ENCODE results near the gene RREB1.

Gene RREB1

GRCh38 chr6:7189101-7189758 is 81.5 kb downstream of the RREB1 start:
- no peak for TF ChIP-seq CTCF (IDR thresholded peaks at IDR 0.05)

DNA sequence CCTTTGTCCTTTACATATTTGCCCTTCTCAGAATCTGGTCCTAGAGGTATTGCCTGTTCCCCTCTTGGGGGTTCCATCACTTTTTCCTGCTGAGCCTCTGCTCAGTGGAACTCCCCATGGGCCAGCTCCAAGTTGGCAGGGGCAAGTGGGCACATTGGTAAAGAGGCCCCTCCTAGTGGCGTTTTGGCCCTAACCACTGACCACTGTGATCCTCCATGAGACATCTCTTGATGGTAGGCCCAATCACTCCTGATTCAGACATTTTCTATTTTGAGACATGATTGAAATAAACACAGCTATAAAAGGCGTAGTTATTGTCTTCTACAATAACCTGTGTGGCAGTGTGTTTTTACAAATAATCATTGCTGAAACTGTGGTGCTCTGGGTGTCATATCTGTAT is 83.0 kb downstream of the RREB1 start:
- TF ChIP-seq CTCF (IDR thresholded peaks at IDR 0.05): no peak

GRCh38 chr6:7193122-7193521 is 85.4 kb downstream of the RREB1 start:
- TF ChIP-seq CTCF (IDR thresholded peaks at IDR 0.05): no peak

DNA sequence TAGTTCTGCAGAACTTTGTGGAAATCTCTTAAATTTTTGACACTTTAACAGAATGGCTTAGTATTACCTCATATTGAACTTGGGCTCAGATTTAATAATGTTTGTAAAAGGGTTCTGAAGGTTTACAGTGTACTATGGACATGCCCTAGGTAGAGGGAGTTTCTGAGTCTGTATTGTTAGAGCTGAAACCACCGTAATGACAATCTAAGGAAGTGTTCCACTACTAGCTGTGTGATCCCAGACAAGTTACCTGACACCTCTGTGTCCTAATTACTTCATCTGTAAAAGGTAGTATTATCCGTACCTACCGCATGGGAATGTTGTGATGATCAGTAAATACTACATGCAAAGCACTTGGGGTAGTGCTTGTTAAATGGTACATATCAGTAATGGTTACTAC is 86.9 kb downstream of the RREB1 start:
- TF ChIP-seq CTCF (IDR thresholded peaks at IDR 0.05): no peak

DNA sequence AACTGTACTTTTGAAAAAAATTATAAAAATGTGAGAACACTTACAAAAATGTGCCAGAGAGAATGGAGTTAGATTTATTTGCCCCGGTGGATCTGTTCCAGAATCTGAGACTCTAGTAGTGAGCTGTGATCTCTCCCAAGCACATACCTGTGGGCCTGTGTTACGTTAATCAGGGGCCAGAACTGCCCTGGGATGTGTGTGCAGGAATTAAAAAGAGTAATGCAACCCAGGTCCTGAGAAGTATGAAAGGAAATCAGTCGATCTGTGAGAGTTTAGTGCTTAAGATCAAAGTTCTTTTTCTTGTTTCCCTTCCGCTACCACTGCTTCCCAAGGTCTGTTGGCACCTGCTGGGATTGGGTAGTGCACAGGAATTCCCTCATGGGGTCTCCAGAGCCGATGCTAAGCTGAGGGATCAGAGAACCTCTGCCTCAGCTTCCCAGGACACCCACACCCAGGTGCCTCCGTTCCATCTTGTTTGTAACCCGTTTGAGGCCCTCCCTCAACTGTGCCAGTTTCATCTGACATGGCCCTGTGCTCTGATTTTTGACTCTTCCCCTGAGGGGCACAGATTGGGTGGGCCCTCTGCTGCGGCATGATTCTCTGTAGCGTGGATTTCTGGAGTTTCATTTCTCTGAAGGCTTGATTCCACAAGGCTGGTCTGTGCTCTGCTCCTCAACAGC is 87.7 kb downstream of the RREB1 start:
- no peak for TF ChIP-seq CTCF (IDR thresholded peaks at IDR 0.05)

DNA sequence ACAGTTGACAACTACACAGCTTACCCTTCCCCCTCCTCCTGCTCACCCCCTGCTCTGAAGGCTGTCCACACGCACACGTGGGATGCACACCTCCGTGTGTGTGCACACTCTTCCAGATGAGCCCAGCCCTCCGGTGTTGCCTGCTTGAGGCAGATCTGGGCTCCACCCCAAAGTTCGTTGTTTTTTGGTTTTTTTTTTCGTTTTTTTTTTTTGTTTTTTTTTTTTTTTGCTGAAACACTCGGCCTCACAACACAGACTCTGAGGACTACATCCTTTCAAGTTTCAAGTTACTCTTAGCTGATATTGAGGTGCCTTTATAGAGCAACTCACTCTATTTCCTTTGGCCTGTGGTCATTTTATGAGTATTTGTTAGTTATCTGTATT is 88.2 kb downstream of the RREB1 start:
- no peak for TF ChIP-seq CTCF (IDR thresholded peaks at IDR 0.05)

DNA sequence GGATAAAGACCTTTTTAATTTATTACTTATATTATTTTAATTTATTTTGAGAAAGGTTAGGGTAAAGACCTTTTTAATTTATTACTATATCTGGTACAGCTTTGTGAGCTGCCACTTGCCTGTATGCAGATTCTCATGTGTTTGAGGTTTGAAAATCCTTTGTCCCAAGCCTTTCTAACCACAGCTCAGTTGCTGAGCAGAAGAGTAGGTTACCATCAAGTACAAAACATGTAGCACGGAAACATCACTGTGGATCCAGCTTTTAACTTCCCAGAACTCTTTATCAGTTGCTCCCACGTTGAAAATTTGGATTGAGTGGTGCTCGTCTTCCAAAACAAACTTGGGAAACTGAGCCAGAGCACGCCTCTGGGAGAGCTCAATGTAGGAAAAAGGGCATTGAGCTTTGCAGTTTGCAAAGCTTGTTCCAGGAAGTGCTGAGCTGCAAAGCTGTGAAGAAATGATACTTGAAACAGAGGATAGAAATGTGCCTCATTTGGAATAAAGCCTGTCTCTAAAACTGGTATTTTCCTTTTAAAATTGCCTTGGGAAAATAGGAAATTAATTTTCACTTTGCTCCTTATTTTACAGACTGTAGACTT is 89.0 kb downstream of the RREB1 start:
- TF ChIP-seq CTCF (IDR thresholded peaks at IDR 0.05): no peak

Data from LNCAP (cell line).